Esophagus muscularis mucosa (tissue), 4 donors: Measurements from ENCODE around the gene ACD. TPM values are rescaled to one million over a fixed set of nuclear protein-coding genes. Genes with fewer than 3 reads are reported as not detected.

Experiments
- DNase-seq: peaks from one replicate; pipeline ENCODE4 v3.0.0-alpha.2; 2017; ENCODE audit errors: extremely low spot score
- H3K27ac ChIP-seq, 4 donors: fragments of 200-600 bp; sonication (generic); replicated peaks in 1 of 4; 1 replicate in 3 of 4; 2 replicates in 1 of 4; pipeline ENCODE4 v1.5.1; 2016 to 2019; ENCODE audit warnings: mild to moderate bottlenecking in 1 of 4
- H3K27me3 ChIP-seq, 4 donors: fragments of 200-600 bp; sonication (generic); one replicate each; pipeline versions ENCODE4 v1.5.1 to v1.6.0; 2016 to 2019
- H3K36me3 ChIP-seq, 4 donors: fragments of 200-600 bp; sonication (generic); one replicate each; pipeline ENCODE4 v1.5.1; 2016 to 2019
- H3K4me1 ChIP-seq, 4 donors: fragments of 200-600 bp; sonication (generic); one replicate each; pipeline ENCODE4 v1.5.1; 2016 to 2019
- H3K4me3 ChIP-seq, 4 donors: fragments of 200-600 bp; sonication (generic); 1 replicate in 2 of 4; 2 replicates in 2 of 4; pipeline ENCODE4 v1.5.1; 2016 to 2019; ENCODE audit warnings: mild to moderate bottlenecking in 4 of 4, moderate library complexity in 1 of 4
- H3K9me3 ChIP-seq, 4 donors: fragments of 200-600 bp; sonication (generic); 1 replicate in 3 of 4; 2 replicates in 1 of 4; pipeline ENCODE4 v1.5.1; 2016 to 2019
- CTCF ChIP-seq, 3 experiments: fragments of 200-600 bp in 2 of 3; fragments of 450-650 bp in 1 of 3; sonication (generic) in 2 of 3; IDR thresholded peaks; one replicate each; pipeline ENCODE4 v1.5.1; 2017 to 2019; ENCODE audit warnings: antibody characterized with exemption in 3 of 3, mild to moderate bottlenecking in 2 of 3, moderate library complexity in 1 of 3
- EP300 ChIP-seq: sonication (generic); formaldehyde crosslinking; IDR thresholded peaks from one replicate; pipeline ENCODE4 v1.6.1; 2017; ENCODE audit warnings: antibody characterized with exemption
- POLR2A ChIP-seq: fragments of 450-650 bp; IDR thresholded peaks from one replicate; pipeline ENCODE4 v1.6.1; 2017; ENCODE audit warnings: antibody characterized with exemption, moderate library complexity, mild to moderate bottlenecking, low read depth
- POLR2AphosphoS5 ChIP-seq, 2 donors: sonication (generic); formaldehyde crosslinking; IDR thresholded peaks; one replicate each; pipeline ENCODE4 v1.6.1; 2017; ENCODE audit warnings: antibody characterized with exemption in 2 of 2
- WGBS: methylation state at CpG from one replicate; pipeline ENCODE4 v1.1.5; 2018; 5-methylcytosine and 5-hydroxymethylcytosine counted together
- intact Hi-C: fragments of 100-400 bp; cut with DNase I; formaldehyde crosslinking; loops from one replicate; pipeline ENCODE4 v1.15.1; 2023
- total RNA-seq, 4 donors: library from RNA; depleted of rRNA; stranded (reverse); fragments of >200 nt; gene quantifications; one replicate each; pipeline versions ENCODE4 v1.1.0 to v1.2.1, GENCODE V29; 2016

ACD gene
- total RNA-seq, 4 donors from 2014 or later, result 22.0 to 31.6 (median 29.3) TPM

- Histone ChIP-seq H3K4me1 (peaks cover 6 to 13% (median 11%) of the 10 kb centered on the region in 4 donors), H3K4me3 (no peak overlapping the region), H3K36me3 (peaks cover 43 to 97% (median 91%) of the 10 kb centered on the region in 4 donors), H3K27ac (no peak overlapping the region), H3K27me3 (no peaks in the 10 kb centered on the region), H3K9me3 (no peaks in the 10 kb centered on the region)
- 91% methylated on average over 14 of the region's 14 CpGs for WGBS
- no peak for DNase-seq
- TF ChIP-seq POLR2AphosphoS5 (IDR thresholded peaks at IDR 0.05) (no peak), EP300 (no peak), CTCF (IDR thresholded peaks at IDR 0.05) (no peak), POLR2A (no peak)
- intact Hi-C loops, result no loop called here
These were observed 31.8 kb downstream of the ACD start for GRCh38 chr16:67628216-67628615.

GRCh38 chr16:67613808-67614207 lies 46.3 kb downstream of the ACD start:
- TF ChIP-seq POLR2A, result no peak
- no peak for TF ChIP-seq CTCF (IDR thresholded peaks at IDR 0.05)
- TF ChIP-seq POLR2AphosphoS5 (IDR thresholded peaks at IDR 0.05), result no peak
- no peak for TF ChIP-seq EP300
- Histone ChIP-seq H3K4me1 (no peaks in the 10 kb centered on the region), H3K27me3 (no peaks in the 10 kb centered on the region), H3K36me3 (peaks cover 16 to 83% (median 74%) of the 10 kb centered on the region in 4 donors), H3K4me3 (no peak overlapping the region), H3K27ac (no peak overlapping the region), H3K9me3 (no peaks in the 10 kb centered on the region)
- DNase-seq, result no peak
- 90% methylated on average over 10 of the region's 10 CpGs for WGBS
- intact Hi-C loops, result no loop called here

GRCh38 chr16:67608364-67608763 lies 51.7 kb downstream of the ACD start:
- WGBS, result 84% methylated on average over 3 of the region's 3 CpGs
- H3K27ac ChIP-seq, result no peak overlapping the region
- no peak for TF ChIP-seq CTCF (IDR thresholded peaks at IDR 0.05)
- no peaks in the 10 kb centered on the region for H3K27me3 ChIP-seq
- DNase-seq, result no peak
- H3K4me1 ChIP-seq, result no peaks in the 10 kb centered on the region
- H3K36me3 ChIP-seq, result peaks cover 16 to 31% (median 29%) of the 10 kb centered on the region in 4 donors
- H3K4me3 ChIP-seq, result no peak overlapping the region
- intact Hi-C loops, result no loop called here
- H3K9me3 ChIP-seq, result no peaks in the 10 kb centered on the region

Other genes starting within 250 kb of the ACD start
- 10 to 100 TPM; 11.6 to 27.5 (median 20.8) TPM for gene ZDHHC1, start 243.8 kb downstream of the ACD start, total RNA-seq
- 1 to 10 TPM in 2 of 4 donors, under 1 TPM in 1, not detected in 1; 0.42 to 2.2 (median 1.1) TPM for gene HSD11B2, start 229.1 kb downstream of the ACD start, total RNA-seq
- gene ATP6V0D1, start 179.1 kb downstream of the ACD start, total RNA-seq, result 100 to 1,000 TPM; 103 to 131 (median 119) TPM
- not detected for gene AGRP, start 176.7 kb downstream of the ACD start, total RNA-seq
- gene RIPOR1, start 131.4 kb downstream of the ACD start, total RNA-seq, result 100 to 1,000 TPM in 1 of 4 donors, 10 to 100 TPM in 3; 63.1 to 108 (median 68.4) TPM
- 10 to 100 TPM; 27.5 to 46.3 (median 38.5) TPM for gene CTCF, start 97.7 kb downstream of the ACD start, total RNA-seq
- gene CARMIL2, start 15.1 kb downstream of the ACD start, total RNA-seq, result 1 to 10 TPM in 1 of 4 donors, under 1 TPM in 3; 0.52 to 1.2 (median 0.76) TPM
- 10 to 100 TPM; 11.3 to 22.8 (median 16.0) TPM for gene PARD6A, start 700 bp upstream of the ACD start, total RNA-seq
- 10 to 100 TPM; 24.5 to 47.3 (median 35.6) TPM for gene ENKD1, start 6.5 kb upstream of the ACD start, total RNA-seq
- gene C16orf86, start 6.6 kb upstream of the ACD start, total RNA-seq, result 10 to 100 TPM in 2 of 4 donors, 1 to 10 TPM in 2; 5.1 to 15.6 (median 9.1) TPM
- 10 to 100 TPM in 3 of 4 donors, 1 to 10 TPM in 1; 9.1 to 24.2 (median 20.8) TPM for gene GFOD2, start 59.1 kb upstream of the ACD start, total RNA-seq
- 10 to 100 TPM in 2 of 4 donors, 1 to 10 TPM in 2; 5.8 to 12.2 (median 8.6) TPM for gene RANBP10, start 146.3 kb upstream of the ACD start, total RNA-seq
- gene TSNAXIP1, start 146.6 kb upstream of the ACD start, total RNA-seq, result 1 to 10 TPM in 3 of 4 donors, under 1 TPM in 1; 0.83 to 2.2 (median 1.1) TPM
- gene THAP11, start 182.1 kb upstream of the ACD start, total RNA-seq, result 100 to 1,000 TPM in 1 of 4 donors, 10 to 100 TPM in 3; 60.2 to 101 (median 78.3) TPM
- 100 to 1,000 TPM; 101 to 246 (median 174) TPM for gene NUTF2, start 186.7 kb upstream of the ACD start, total RNA-seq
- 10 to 100 TPM; 30.3 to 50.7 (median 33.2) TPM for gene CENPT, start 187.4 kb upstream of the ACD start, total RNA-seq
- 10 to 100 TPM; 49.9 to 70.9 (median 52.0) TPM for gene EDC4, start 212.8 kb upstream of the ACD start, total RNA-seq
- gene NRN1L, start 224.6 kb upstream of the ACD start, total RNA-seq, result 1 to 10 TPM in 1 of 4 donors, under 1 TPM in 1, not detected in 2; 0.99 to 1.7 TPM
- 10 to 100 TPM; 16.1 to 35.4 (median 26.4) TPM for gene PSKH1, start 233.0 kb upstream of the ACD start, total RNA-seq